Fibroblast of skin of left quadriceps (primary cell): ENCODE measurements around the gene BLOC1S4.

Source experiments
- DNase-seq, 2 experiments: peaks; one replicate each; pipeline ENCODE4 v3.0.0-alpha.2; 2013; ENCODE audit warnings: low read depth in 2 of 2

Gene BLOC1S4

DNA sequence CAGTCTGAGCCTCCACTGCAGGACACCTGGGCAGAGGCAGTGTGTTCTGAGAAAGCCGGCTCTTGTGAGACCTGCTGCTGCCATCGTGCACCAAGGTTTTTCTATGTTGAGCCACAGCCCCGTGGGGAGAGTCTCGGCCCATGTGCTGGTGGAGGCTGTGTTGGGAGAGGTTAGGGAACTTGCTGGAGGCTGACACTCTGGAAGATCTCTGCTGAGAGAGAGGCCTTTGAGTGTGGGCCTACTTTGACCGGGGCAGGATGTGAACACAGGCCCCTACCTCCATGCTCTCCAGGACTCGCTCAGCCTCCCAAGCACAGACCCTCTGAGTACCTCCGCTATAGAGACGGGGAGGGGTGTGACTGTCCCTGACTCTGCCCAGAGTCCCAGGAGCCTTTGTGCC is 23.6 kb upstream of the BLOC1S4 start:
- DNase-seq: no peak

GRCh38 chr4:6692806-6693205 is 23.2 kb upstream of the BLOC1S4 start:
- peak; percentile 49 to 51 for DNase-seq

DNA sequence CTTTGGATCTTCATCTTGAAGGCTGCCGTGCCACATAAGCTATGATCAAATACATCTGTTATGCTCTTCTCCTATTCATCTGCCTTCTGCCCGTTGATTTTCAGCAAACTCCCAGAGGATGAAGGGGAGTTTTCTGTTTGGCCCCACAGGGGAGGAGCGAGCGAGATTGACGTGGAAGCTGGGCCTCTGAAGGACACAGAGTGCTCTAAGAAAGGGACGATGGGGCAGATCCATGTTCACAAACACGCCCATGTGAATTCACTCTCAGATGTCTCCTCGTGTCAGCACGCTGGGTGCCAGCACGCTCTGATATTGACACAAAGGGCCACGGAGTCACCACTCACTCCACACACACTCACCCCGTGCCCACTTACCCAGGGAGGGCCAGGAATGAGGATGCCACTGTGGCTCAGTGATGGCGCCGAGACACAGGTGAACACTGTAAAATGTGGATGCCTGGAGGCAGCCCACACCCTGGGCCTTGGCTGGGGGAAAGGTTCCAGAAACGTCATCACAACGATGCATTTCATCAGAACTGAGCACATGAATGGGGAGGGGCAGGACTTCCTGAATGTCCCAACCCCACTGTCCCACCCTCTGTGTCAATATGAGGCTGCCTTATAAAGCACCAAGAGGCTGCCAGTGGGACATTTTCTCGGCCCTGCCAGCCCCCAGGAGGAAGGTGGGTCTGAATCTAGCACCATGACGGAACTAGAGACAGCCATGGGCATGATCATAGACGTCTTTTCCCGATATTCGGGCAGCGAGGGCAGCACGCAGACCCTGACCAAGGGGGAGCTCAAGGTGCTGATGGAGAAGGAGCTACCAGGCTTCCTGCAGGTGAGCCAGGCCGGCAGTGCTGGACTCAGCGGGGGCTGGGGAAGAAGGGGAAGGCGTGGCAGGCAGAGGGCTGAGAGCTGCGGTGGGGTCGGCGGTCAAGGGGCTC is 22.5 kb upstream of the BLOC1S4 start, which contains the start of gene S100P:
S100P (plus strand) TSS at position 648 of the 946 bp plus-strand sequence; CDS start at position 703, 55 bp downstream.
- no peak for DNase-seq

DNA sequence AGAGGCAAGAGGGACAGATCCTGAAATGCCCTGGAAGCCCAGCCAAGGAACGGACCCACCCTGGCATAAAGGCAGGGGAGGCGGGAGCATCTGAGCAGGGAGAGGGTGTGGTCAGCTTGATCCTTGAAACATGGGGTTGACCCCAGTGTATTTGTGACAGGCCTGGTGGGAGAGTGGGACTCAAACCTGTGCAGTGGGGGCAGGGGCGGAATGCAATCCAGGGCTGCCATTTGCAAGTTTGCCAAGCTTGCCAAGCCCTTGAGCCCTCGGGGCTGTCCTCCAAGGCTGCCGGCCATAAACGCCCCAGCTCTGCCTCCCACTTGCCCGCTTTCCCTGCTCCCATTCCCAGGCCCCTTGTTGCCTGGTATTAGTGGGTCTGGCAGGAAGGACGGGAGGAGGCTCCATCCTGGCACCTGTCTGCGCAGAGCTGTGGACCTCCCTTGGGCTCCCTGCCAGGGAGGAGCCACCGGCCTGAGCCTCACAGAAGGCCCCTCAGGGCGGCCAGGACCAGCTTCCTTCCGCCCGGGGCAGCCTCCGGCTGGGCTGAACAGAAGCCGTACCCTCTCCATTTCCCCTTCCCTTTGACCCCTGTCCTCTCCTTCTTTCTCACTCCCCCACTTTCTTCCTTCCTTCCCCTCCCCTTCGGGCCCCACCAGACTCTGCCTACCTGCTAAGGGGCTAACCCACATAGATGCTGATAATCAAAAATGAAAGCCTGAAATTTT is 21.6 kb upstream of the BLOC1S4 start:
- DNase-seq: no peak

DNA sequence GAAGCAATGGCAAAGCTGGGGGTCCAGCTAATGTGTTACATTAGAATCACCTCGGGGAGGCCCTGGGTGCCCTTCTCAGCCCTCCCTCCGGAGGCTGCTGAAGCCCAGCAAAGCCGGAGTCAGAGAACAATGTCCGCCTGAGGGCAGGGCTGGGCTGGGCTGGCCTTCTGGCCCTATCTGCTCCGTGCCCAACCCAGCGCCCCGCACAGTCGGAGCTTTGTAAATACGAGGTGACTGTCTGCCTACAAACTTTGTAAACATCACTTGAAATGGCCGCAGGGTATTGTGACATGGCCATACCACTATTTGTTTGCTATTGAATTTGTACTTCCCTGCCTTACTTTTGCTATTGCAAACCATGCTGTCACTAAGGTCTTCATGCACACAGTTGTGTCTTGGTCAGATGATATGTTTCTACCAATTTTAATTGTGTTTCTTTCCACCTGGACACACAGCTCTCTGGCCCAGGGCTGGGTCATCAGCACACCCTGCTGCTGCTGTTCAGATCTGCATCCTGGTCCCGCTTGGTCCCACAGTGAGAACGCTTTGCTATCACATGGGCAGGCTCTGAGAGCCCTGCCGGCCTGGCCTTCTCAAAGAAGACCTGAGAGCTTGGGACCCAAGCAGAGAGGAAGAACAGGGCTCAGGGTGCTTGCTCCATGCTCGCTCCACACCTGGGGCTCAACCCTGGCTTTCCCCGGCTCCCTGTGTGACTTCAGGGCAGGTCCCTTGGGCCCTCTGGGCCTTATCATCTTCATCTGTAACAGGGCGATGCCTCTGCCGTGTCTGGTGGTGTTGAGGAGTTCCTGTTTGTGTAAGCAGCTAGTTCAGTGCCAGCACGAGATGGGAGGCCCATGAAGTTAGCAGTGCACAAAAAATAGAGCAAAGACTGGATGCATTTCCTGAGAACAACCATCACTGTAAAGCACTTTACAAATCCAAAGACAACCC is 20.0 kb upstream of the BLOC1S4 start:
- DNase-seq: no peak

GRCh38 chr4:6696611-6697010 is 19.4 kb upstream of the BLOC1S4 start:
- DNase-seq: no peak

DNA sequence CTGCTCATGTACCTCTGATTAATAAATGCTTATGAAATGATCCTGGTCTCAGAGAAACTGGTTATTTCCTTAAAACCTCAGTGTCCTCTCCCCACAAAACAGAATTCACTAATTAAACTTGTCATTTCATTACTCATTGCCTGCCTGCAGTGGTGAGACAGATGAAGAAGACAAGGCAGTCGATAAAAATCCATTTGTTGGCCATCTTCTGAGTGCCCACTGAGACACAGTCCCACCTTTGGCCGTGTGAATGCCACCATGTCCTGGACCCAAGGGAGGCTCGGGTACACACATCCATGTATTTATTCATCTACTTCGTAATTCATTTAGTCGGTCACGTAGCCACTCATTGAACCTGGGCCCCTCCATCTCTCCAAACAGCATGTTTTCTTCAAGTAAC is 18.8 kb upstream of the BLOC1S4 start:
- no peak for DNase-seq

- DNase-seq: no peak
Measured at GRCh38 chr4:6699388-6699787, 16.6 kb upstream of the BLOC1S4 start.

GRCh38 chr4:6699903-6700302 is 16.1 kb upstream of the BLOC1S4 start:
- DNase-seq: no peak

GRCh38 chr4:6701371-6701770 is 14.6 kb upstream of the BLOC1S4 start:
- no peak for DNase-seq

DNA sequence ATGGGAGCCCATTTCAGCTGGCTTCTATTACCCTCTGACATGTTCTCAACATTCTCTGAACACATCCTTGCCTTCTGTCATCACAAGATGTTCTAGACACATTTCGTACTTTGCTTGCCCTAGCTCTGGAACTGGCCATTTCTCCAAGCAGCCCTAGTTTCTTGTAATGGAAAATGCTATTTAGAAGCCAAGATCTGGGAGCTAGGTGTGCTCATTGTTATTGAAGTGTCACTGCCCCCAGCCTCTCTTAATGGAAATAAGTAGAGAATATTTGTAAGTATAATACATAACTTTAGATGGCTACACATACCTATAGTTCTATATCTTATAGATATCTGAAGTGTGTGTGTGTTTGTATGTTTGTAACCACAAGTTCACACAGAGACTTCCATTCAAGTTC is 13.2 kb upstream of the BLOC1S4 start:
- no peak for DNase-seq

DNA sequence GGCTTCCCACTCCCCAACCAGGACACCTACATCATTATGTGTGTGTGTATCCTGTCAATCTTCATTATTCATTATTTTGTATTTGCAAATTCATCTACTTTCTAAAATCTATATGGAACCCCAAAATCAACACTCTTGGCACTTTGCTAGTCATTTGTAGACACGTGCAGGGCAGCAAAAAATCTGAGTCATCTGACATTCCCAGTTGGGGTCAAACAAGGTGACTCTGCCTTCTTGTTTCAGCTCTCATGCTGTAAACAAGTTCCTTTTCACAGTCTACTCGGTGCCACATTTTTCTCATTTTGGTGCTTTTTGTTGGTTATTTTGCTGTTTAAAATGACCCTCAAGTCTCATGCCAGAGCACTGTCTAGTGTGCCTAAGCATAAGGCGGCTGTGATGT is 12.2 kb upstream of the BLOC1S4 start:
- no peak for DNase-seq

DNA sequence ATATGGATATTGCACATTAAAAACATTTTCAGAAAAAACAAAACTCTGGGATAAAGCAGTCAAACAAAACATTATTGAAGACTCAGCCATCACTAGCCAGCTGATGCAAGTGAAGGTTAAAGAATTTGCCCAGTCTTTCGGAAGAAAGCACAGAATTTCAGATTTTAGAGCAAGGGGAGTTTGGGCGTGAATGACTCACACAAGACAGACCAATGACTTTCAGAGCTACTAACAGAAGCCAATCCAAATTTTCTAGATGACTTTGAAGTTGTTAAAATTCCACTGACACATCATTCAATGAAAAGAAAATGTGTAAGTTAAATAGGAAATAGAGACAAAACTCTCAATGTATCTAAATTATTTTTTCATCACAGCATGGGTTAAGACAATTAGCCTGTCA is 10.3 kb upstream of the BLOC1S4 start:
- no peak for DNase-seq

DNA sequence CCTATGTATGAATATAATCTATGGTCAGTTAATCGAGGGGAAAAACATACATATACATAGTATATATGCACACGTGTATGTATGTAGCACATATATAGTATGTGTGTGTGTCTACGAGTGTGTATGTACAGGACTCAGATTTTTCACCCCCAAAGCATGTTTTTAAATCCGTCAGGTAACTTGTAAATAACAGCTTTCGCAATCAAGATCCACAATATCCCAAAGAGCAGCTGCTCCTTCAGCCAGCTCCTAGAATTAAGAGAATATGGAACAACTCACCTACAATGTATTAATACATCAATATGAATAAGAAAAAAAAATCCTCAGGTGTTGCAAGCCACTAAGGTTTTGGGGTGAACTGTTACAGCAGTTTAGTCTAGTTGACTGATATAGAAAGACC is 9.8 kb upstream of the BLOC1S4 start:
- no peak for DNase-seq

- peak; percentile 93 for DNase-seq
Measured at GRCh38 chr4:6709230-6710114, 6.5 kb upstream of the BLOC1S4 start, which contains the start of gene MRFAP1L1. Gene MRFAP1L1, minus strand, starts transcription at chr4:6709865. Its CDS starts 236 bp downstream, at chr4:6709629.

DNA sequence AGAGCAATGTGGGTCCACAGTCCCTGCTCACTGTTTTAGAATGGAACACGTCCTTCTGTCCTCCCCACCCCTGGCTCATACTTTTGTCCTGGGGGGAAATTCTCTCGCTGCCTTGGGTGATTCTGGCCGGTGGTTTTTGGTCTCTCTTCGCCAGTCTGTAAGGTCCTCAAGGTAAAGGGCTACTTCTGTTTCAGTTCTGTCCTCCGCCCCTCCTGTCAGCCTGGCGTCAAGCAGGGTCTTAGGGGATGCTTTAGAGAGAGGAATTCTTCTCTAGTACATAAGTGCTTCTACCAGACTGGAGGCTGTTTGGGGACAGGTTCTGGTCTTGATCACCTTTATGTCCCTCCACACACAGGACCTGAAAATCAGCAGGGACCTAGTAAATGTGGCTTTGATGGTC is 5.7 kb upstream of the BLOC1S4 start:
- DNase-seq: no peak

- DNase-seq: no peak
Measured at GRCh38 chr4:6710996-6711395, 5.0 kb upstream of the BLOC1S4 start.

GRCh38 chr4:6714954-6715353 is 1.0 kb upstream of the BLOC1S4 start:
- DNase-seq: no peak

DNA sequence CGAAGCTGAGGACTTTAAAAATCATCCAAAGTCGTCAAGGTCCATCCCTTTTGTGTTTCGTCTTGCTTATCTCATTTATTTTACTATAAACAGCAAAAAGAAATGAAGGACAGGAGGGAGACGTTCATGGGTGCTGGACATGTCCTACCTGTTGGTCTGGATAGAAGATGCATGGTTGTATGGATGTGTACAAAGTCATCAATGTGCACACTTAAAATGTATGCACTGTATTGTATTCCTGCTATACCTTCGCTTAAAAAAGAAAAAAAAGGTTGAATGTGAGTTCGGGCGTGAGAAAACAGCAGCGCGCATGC is 313 bp upstream of the BLOC1S4 start:
- no peak for DNase-seq

- DNase-seq: no peak
Measured at GRCh38 chr4:6716958-6717655, 1.1 kb downstream of the BLOC1S4 start.
